HCT116 (cell line): ENCODE data around the gene ERFE. TPM values are rescaled to one million over a fixed set of nuclear protein-coding genes. Genes with fewer than 3 reads are reported as not detected.
A peak's percentile ranks its signal among the peaks of the same experiment; 100 is the strongest.

Experiments used
- ATAC-seq: fragments of 200-7000 bp; cut with Tn5 transposase; 2 replicates; pipeline ENCODE4 v1.9.1; 2020; ENCODE audit warnings: mild to moderate bottlenecking, moderate library complexity
- BruUV-seq: library from RNA; stranded (reverse); fragments of 400-500 nt; replicated peaks from 2 replicates; lab custom pipeline; 2021; lab: Mats Ljungman, UMichigan
- CTCF ChIA-PET: fragments of 300-600 bp; sonication (Branson Sonifier 250); formaldehyde crosslinking; loops from one replicate; lab custom pipeline; 2021; ENCODE audit warnings: antibody characterized with exemption; lab: Charles Lee
- POLR2A ChIA-PET: fragments of 300-600, 350-600 bp; sonication (Branson Sonifier 250); formaldehyde crosslinking; loops from one replicate; lab custom pipeline; 2021; ENCODE audit warnings: antibody characterized with exemption; lab: Charles Lee
- RAD21 ChIA-PET, 2 experiments: fragments of 300-600 bp; sonication (Branson Sonifier 250); formaldehyde crosslinking; loops; one replicate each; lab custom pipeline; 2023; ENCODE audit warnings: low total read pairs in 2 of 2; ENCODE audit not compliant: uncharacterized antibody in 2 of 2, unreplicated experiment in 2 of 2, low non-redundant PET in 1 of 2; lab: Charles Lee
- DNase-seq: peaks from one replicate; pipeline ENCODE4 v3.0.0-alpha.2; 2010; ENCODE audit warnings: low read depth, low spot score
- H2AFZ ChIP-seq: fragments of 200-600 bp; shearing (Covaris generic), sonication (generic); 2 replicates; pipeline ENCODE4 v1.6.1; 2017; ENCODE audit warnings: low read depth, mixed run types, mixed read lengths, antibody characterized with exemption, low read length; ENCODE audit not compliant: poor library complexity, severe bottlenecking
- H3K27ac ChIP-seq: 2 replicates; pipeline ENCODE4 v1.5.1; 2012; ENCODE audit warnings: low read depth, low read length
- H3K27me3 ChIP-seq: fragments of 200-600 bp; sonication (generic); 2 replicates; pipeline ENCODE4 v1.6.1; 2016; ENCODE audit warnings: mixed run types, low read length, mixed read lengths; ENCODE audit not compliant: insufficient read depth
- H3K36me3 ChIP-seq, 2 experiments: fragments of 200-500 bp in 1 of 2; fragments of 200-600 bp in 1 of 2; sonication (Bioruptor generic) in 1 of 2; sonication (generic) in 1 of 2; 2 replicates each; pipeline versions ENCODE4 v1.5.1 to v1.6.1; 2014 to 2016; ENCODE audit warnings: low read length in 2 of 2, inconsistent platforms in 1 of 2, mixed read lengths in 1 of 2, mixed run types in 1 of 2; ENCODE audit not compliant: insufficient read depth in 2 of 2, control insufficient read depth in 1 of 2
- H3K4me1 ChIP-seq, 2 experiments: fragments of 200-600 bp in 1 of 2; sonication (generic) in 1 of 2; 2 replicates each; pipeline versions ENCODE4 v1.5.1 to v1.6.1; 2012 to 2017; ENCODE audit warnings: low read length in 2 of 2, inconsistent platforms in 1 of 2, mild to moderate bottlenecking in 1 of 2, mixed read lengths in 1 of 2, mixed run types in 1 of 2, moderate library complexity in 1 of 2; ENCODE audit not compliant: insufficient read depth in 2 of 2, control insufficient read depth in 1 of 2
- H3K4me2 ChIP-seq: fragments of 200-600 bp; sonication (generic); 2 replicates; pipeline ENCODE4 v1.6.1; 2017; ENCODE audit warnings: mixed run types, low read length, mixed read lengths
- H3K4me3 ChIP-seq, 2 experiments: fragments of 200-600 bp in 1 of 2; sonication (generic) in 1 of 2; replicated peaks in 1 of 2; 2 replicates each; pipeline ENCODE4 v1.5.1; 2011 to 2016; ENCODE audit warnings: low read length in 2 of 2, control low read depth in 1 of 2, low read depth in 1 of 2, mild to moderate bottlenecking in 1 of 2, mixed read lengths in 1 of 2, mixed run types in 1 of 2
- H3K79me2 ChIP-seq: fragments of 200-600 bp; sonication (generic); 2 replicates; pipeline ENCODE4 v1.6.1; 2017; ENCODE audit warnings: mild to moderate bottlenecking, mixed run types, low read length, moderate library complexity, mixed read lengths; ENCODE audit not compliant: insufficient read depth
- H3K9ac ChIP-seq: fragments of 200-600 bp; sonication (generic); 2 replicates; pipeline ENCODE4 v1.6.1; 2016; ENCODE audit warnings: low read length, mixed read lengths
- H3K9me2 ChIP-seq: fragments of 200-600 bp; sonication (generic), shearing (Covaris generic); 2 replicates; pipeline ENCODE4 v1.6.1; 2017; ENCODE audit warnings: mixed run types, mild to moderate bottlenecking, moderate library complexity; ENCODE audit not compliant: insufficient read depth
- H3K9me3 ChIP-seq, 2 experiments: fragments of 200-500 bp in 1 of 2; fragments of 200-600 bp in 1 of 2; sonication (Bioruptor generic) in 1 of 2; sonication (generic) in 1 of 2; 2 replicates each; pipeline ENCODE4 v1.6.1; 2014 to 2017; ENCODE audit warnings: low read length in 2 of 2, mixed read lengths in 2 of 2, inconsistent platforms in 1 of 2, low read depth in 1 of 2, mild to moderate bottlenecking in 1 of 2, mixed run types in 1 of 2, moderate library complexity in 1 of 2; ENCODE audit not compliant: control insufficient read depth in 1 of 2, insufficient read depth in 1 of 2
- H4K20me1 ChIP-seq: fragments of 200-600 bp; sonication (generic), shearing (Covaris generic); 2 replicates; pipeline ENCODE4 v1.6.1; 2017; ENCODE audit warnings: mixed run types, mild to moderate bottlenecking, moderate library complexity; ENCODE audit not compliant: insufficient read depth
- EGR1 ChIP-seq: IDR thresholded peaks from 2 replicates; pipeline ENCODE4 v1.6.1; 2012; ENCODE audit warnings: low read depth
- POLR2AphosphoS5 ChIP-seq: IDR thresholded peaks from 2 replicates; pipeline ENCODE4 v1.6.1; 2011; ENCODE audit warnings: mild to moderate bottlenecking, low read depth, low read length, moderate library complexity
- TCF7L2 ChIP-seq: IDR thresholded peaks from 2 replicates; pipeline ENCODE4 v1.7.0; 2011; ENCODE audit warnings: borderline replicate concordance, inconsistent platforms; ENCODE audit not compliant: insufficient read depth, insufficient read length; ENCODE audit errors: extremely low read depth
- intact Hi-C: fragments of 100-400 bp; cut with micrococcal nuclease; formaldehyde crosslinking; loops from 2 replicates; pipeline ENCODE4 v1.10.0; 2022
- total RNA-seq: library from RNA; stranded (reverse); gene quantifications from one replicate; pipeline ENCODE4 v1.2.1, GENCODE V29; 2021; ENCODE audit not compliant: unreplicated experiment
- TF ChIP-seq, protein P1 (sequence below): IDR thresholded peaks from 2 replicates; pipeline ENCODE4 v1.6.1; 2012
- TF ChIP-seq, protein P2 (sequence below): IDR thresholded peaks from 2 replicates; pipeline ENCODE4 v1.6.1; 2011; ENCODE audit warnings: mild to moderate bottlenecking, low read length, moderate library complexity; ENCODE audit not compliant: insufficient replicate concordance; ENCODE audit errors: extremely low read depth
- TF ChIP-seq, protein P3 (sequence below): IDR thresholded peaks from 2 replicates; pipeline ENCODE4 v1.6.1; 2012; ENCODE audit warnings: low read depth

ERFE gene
- total RNA-seq, 1 experiment from 2014 or later = 17.3 TPM

DNA sequence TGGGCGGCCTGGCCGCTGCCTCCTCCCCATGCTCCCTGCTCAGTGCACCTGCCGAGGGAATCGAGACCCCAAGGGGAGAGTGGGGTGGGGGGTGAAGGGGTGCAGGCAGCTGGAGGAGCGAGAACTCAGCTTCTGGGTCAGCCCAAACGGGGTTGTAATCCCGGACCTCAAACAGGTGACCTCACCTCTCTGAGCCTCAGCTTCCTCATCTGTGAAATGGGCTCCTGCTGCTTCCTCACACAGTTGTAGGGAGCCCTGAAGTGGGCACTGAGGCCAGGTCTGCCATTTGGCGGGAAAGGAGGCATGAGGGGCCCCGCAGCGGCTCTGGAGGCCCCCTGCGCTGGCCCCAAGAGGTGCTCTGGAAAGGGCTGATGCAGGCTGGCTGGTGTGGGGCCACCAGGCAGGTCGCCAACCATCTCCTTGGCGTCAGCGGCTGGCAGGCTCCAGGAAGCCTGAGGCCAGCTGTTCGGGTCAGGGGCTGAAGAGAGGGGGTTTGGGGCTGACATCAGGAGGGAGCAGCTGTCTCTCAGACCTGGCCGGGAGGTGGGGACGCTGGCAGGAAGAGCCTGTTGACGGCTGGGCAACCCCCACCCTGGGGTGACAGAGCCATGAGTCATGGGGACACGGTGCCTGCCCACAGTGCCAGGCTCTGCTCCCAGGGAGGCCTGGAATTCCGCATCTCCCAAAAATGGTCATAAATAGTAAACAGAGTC is 15.4 kb upstream of the ERFE start:
- Histone ChIP-seq H3K9me3 (no peaks in the 10 kb centered on the region), H2AFZ (no peak overlapping the region), H3K27me3 (no peaks in the 10 kb centered on the region), H3K79me2 (no peaks in the 10 kb centered on the region), H3K36me3 (no peaks in the 10 kb centered on the region), H3K4me3 (peak overlapping the region in 1 of 2 experiments; percentile 28; a peak in 2 of 4 replicates), H3K9me2 (no peaks in the 10 kb centered on the region), H4K20me1 (no peaks in the 10 kb centered on the region), H3K4me1 (peaks cover 47 to 80% of the 10 kb centered on the region in 2 experiments), H3K27ac (peak overlapping the region; percentile 26; the same call in 1 of the 2 replicates), H3K9ac (peak overlapping the region; percentile 24), H3K4me2 (peak overlapping the region; percentile 76)
- intact Hi-C loops = no loop called here
- DNase-seq (peak; percentile 54), ATAC-seq (peak; percentile 63)
- TF ChIP-seq, protein P1, sequence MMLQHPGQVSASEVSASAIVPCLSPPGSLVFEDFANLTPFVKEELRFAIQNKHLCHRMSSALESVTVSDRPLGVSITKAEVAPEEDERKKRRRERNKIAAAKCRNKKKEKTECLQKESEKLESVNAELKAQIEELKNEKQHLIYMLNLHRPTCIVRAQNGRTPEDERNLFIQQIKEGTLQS = no peak
- TF ChIP-seq, protein P2, sequence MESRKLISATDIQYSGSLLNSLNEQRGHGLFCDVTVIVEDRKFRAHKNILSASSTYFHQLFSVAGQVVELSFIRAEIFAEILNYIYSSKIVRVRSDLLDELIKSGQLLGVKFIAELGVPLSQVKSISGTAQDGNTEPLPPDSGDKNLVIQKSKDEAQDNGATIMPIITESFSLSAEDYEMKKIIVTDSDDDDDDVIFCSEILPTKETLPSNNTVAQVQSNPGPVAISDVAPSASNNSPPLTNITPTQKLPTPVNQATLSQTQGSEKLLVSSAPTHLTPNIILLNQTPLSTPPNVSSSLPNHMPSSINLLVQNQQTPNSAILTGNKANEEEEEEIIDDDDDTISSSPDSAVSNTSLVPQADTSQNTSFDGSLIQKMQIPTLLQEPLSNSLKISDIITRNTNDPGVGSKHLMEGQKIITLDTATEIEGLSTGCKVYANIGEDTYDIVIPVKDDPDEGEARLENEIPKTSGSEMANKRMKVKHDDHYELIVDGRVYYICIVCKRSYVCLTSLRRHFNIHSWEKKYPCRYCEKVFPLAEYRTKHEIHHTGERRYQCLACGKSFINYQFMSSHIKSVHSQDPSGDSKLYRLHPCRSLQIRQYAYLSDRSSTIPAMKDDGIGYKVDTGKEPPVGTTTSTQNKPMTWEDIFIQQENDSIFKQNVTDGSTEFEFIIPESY = peak; percentile 53
- TF ChIP-seq TCF7L2 = no peak
- TF ChIP-seq EGR1 = no peak
- peak; percentile 34; the same call in 1 of the 2 replicates for TF ChIP-seq POLR2AphosphoS5
- TF ChIP-seq, protein P3, sequence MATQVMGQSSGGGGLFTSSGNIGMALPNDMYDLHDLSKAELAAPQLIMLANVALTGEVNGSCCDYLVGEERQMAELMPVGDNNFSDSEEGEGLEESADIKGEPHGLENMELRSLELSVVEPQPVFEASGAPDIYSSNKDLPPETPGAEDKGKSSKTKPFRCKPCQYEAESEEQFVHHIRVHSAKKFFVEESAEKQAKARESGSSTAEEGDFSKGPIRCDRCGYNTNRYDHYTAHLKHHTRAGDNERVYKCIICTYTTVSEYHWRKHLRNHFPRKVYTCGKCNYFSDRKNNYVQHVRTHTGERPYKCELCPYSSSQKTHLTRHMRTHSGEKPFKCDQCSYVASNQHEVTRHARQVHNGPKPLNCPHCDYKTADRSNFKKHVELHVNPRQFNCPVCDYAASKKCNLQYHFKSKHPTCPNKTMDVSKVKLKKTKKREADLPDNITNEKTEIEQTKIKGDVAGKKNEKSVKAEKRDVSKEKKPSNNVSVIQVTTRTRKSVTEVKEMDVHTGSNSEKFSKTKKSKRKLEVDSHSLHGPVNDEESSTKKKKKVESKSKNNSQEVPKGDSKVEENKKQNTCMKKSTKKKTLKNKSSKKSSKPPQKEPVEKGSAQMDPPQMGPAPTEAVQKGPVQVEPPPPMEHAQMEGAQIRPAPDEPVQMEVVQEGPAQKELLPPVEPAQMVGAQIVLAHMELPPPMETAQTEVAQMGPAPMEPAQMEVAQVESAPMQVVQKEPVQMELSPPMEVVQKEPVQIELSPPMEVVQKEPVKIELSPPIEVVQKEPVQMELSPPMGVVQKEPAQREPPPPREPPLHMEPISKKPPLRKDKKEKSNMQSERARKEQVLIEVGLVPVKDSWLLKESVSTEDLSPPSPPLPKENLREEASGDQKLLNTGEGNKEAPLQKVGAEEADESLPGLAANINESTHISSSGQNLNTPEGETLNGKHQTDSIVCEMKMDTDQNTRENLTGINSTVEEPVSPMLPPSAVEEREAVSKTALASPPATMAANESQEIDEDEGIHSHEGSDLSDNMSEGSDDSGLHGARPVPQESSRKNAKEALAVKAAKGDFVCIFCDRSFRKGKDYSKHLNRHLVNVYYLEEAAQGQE = no peak
- ChIA-PET RAD21 (no interaction called here), POLR2A (no interaction called here), CTCF (no interaction called here)
- no TSS peak for BruUV-seq
